Measurements from ENCODE around the gene ADGRA3. TPM values are rescaled to one million over a fixed set of nuclear protein-coding genes. Genes with fewer than 3 reads are reported as not detected.

Gene ADGRA3
- total and polyA plus RNA-seq, 2 experiments from 2014 or later = 16.2 to 73.9 TPM

- Histone ChIP-seq H4K20me1 (replicated peaks; ENCODE audit: insufficient read depth) (no peaks in the 10 kb centered on the region), H2AFZ (no peak overlapping the region), H3K79me2 (replicated peaks; ENCODE audit: insufficient read depth) (no peaks in the 10 kb centered on the region), H3K27me3 (ENCODE audit: insufficient read depth) (no peaks in the 10 kb centered on the region), H3K4me2 (no peak overlapping the region), H3K4me1 (ENCODE audit: insufficient read depth) (no peaks in the 10 kb centered on the region), H3K36me3 (ENCODE audit: insufficient read depth) (no peaks in the 10 kb centered on the region), H3K27ac (ENCODE audit: low read depth) (no peak overlapping the region), H3K4me3 (no peak overlapping the region), H3F3A (replicated peaks; ENCODE audit: low read depth) (no peaks in the 10 kb centered on the region), H3K9me2 (ENCODE audit: insufficient read depth) (peaks cover 5% of the 10 kb centered on the region)
- Mint-ChIP-seq H3K27ac (no peak overlapping the region), H3K9me3 (peaks cover 35% of the 10 kb centered on the region), H3K4me1 (no peaks in the 10 kb centered on the region), H3K36me3 (ENCODE audit: low read depth) (peaks cover 20% of the 10 kb centered on the region), H3K27me3 (ENCODE audit: insufficient read depth, low read depth, poor library complexity) (no peaks in the 10 kb centered on the region), H3K4me3 (no peak overlapping the region)
- no peak for DNase-seq (ENCODE audit: low spot score)
- no peak for ATAC-seq
- TF ChIP-seq STAT1 (IDR thresholded peaks at IDR 0.05; ENCODE audit: unreplicated experiment) (no peak), CREB1 (CRISPR knock-in tag; IDR thresholded peaks at IDR 0.05; ENCODE audit: low read depth) (no peak), EZH2phosphoT487 (IDR thresholded peaks at IDR 0.05; ENCODE audit: unreplicated experiment) (no peak), ZNF114 (CRISPR knock-in tag; IDR thresholded peaks at IDR 0.05) (no peak), ZNF331 (CRISPR knock-in tag; IDR thresholded peaks at IDR 0.05; ENCODE audit: low read depth) (no peak), POLR2AphosphoS5 (IDR thresholded peaks at IDR 0.05; ENCODE audit: low read depth) (no peak), CTCF (conservative IDR thresholded peaks at IDR 0.05; ENCODE audit: low read depth in 2 of 2) (no peak), EZH2 (IDR thresholded peaks at IDR 0.05; ENCODE audit: low read depth, unreplicated experiment) (no peak), ETS1 (IDR thresholded peaks at IDR 0.05) (no peak)
These were observed 22.0 kb upstream of the ADGRA3 start for GRCh38 chr4:22537864-22538263.

GRCh38 chr4:22534374-22534773, 18.5 kb upstream of the ADGRA3 start:
- Mint-ChIP-seq H3K36me3 (ENCODE audit: low read depth) (peaks cover 20% of the 10 kb centered on the region), H3K27me3 (ENCODE audit: insufficient read depth, low read depth, poor library complexity) (no peaks in the 10 kb centered on the region), H3K9me3 (peaks cover 43% of the 10 kb centered on the region), H3K4me1 (no peaks in the 10 kb centered on the region; the same call in 2 of the 3 replicates), H3K27ac (no peak overlapping the region), H3K4me3 (no peak overlapping the region)
- Histone ChIP-seq H4K20me1 (replicated peaks; ENCODE audit: insufficient read depth) (no peaks in the 10 kb centered on the region), H3K4me3 (no peak overlapping the region), H3K9me2 (ENCODE audit: insufficient read depth) (peaks cover 13% of the 10 kb centered on the region), H3F3A (replicated peaks; ENCODE audit: low read depth) (no peaks in the 10 kb centered on the region), H3K4me1 (ENCODE audit: insufficient read depth) (no peaks in the 10 kb centered on the region), H3K27ac (ENCODE audit: low read depth) (no peak overlapping the region), H3K79me2 (replicated peaks; ENCODE audit: insufficient read depth) (no peaks in the 10 kb centered on the region), H2AFZ (no peak overlapping the region), H3K36me3 (ENCODE audit: insufficient read depth) (no peaks in the 10 kb centered on the region), H3K27me3 (ENCODE audit: insufficient read depth) (no peaks in the 10 kb centered on the region), H3K4me2 (no peak overlapping the region)
- TF ChIP-seq CREB1 (CRISPR knock-in tag; IDR thresholded peaks at IDR 0.05; ENCODE audit: low read depth) = no peak
- no peak for TF ChIP-seq POLR2AphosphoS5 (IDR thresholded peaks at IDR 0.05; ENCODE audit: low read depth)
- no peak for TF ChIP-seq EZH2phosphoT487 (IDR thresholded peaks at IDR 0.05; ENCODE audit: unreplicated experiment)
- no peak for TF ChIP-seq CTCF (conservative IDR thresholded peaks at IDR 0.05; ENCODE audit: low read depth in 2 of 2)
- no peak for TF ChIP-seq REST (IDR thresholded peaks at IDR 0.05; ENCODE audit: unreplicated experiment)
- TF ChIP-seq JUNB (IDR thresholded peaks at IDR 0.05; ENCODE audit: unreplicated experiment) = no peak
- TF ChIP-seq EZH2 (IDR thresholded peaks at IDR 0.05; ENCODE audit: low read depth, unreplicated experiment) = no peak
- no peak for ATAC-seq
- no peak for DNase-seq (ENCODE audit: low spot score)

Measured in GM23338 (cell line).